NB4 (cell line): ENCODE results near the gene LCAT.
A peak's percentile ranks its signal among the peaks of the same experiment; 100 is the strongest.

Source experiments
- DNase-seq: peaks from one replicate; pipeline ENCODE4 v3.0.0; 2010; ENCODE audit warnings: low read depth
- H3K4me3 ChIP-seq: one replicate; pipeline ENCODE4 v1.5.1; 2011; ENCODE audit warnings: mild to moderate bottlenecking, low read depth, low read length, moderate library complexity
- MYC ChIP-seq: IDR thresholded peaks from 2 replicates; pipeline ENCODE4 v1.6.1; 2011; ENCODE audit warnings: low read depth, low read length
- POLR2A ChIP-seq: IDR thresholded peaks from 2 replicates; pipeline ENCODE4 v1.6.1; 2011; ENCODE audit warnings: mild to moderate bottlenecking; ENCODE audit not compliant: insufficient read length; ENCODE audit errors: extremely low read depth
- TF ChIP-seq, protein P1 (sequence below): IDR thresholded peaks from one replicate; pipeline ENCODE4 v1.5.1; 2012; ENCODE audit warnings: low read depth, low read length
- TF ChIP-seq, protein P2 (sequence below): IDR thresholded peaks from 2 replicates; pipeline ENCODE4 v1.6.1; 2011; ENCODE audit warnings: low read depth, low read length

LCAT gene

DNA sequence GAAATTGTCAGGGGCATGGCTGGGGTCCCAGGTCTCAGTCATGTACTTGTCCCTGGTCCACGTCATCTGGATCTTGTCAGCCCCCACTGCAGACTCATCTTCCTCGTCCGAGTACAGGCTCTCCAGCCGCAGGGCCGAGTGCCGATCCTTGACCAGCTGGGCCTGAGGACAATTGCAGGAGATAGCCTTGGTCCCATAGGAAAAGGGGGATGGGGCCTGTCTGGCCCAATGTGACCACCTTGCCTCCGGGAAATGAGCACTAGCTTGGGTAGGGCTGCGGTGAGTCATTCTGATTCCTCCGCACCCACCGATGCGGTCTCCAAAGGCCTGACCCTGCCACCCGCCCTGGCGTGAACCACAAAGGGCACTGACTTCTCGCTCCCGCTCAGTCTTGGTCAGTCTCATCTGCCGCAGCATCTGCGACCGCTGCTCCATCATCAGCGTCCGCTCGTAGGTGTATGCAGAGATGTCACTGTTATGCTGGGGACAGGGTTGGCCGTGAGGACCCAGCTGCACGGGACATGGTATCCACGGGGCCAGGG lies 1.5 kb upstream of the LCAT start:
- DNase-seq, result no peak
- TF ChIP-seq, protein P1, sequence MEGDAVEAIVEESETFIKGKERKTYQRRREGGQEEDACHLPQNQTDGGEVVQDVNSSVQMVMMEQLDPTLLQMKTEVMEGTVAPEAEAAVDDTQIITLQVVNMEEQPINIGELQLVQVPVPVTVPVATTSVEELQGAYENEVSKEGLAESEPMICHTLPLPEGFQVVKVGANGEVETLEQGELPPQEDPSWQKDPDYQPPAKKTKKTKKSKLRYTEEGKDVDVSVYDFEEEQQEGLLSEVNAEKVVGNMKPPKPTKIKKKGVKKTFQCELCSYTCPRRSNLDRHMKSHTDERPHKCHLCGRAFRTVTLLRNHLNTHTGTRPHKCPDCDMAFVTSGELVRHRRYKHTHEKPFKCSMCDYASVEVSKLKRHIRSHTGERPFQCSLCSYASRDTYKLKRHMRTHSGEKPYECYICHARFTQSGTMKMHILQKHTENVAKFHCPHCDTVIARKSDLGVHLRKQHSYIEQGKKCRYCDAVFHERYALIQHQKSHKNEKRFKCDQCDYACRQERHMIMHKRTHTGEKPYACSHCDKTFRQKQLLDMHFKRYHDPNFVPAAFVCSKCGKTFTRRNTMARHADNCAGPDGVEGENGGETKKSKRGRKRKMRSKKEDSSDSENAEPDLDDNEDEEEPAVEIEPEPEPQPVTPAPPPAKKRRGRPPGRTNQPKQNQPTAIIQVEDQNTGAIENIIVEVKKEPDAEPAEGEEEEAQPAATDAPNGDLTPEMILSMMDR, result no peak
- no peak for TF ChIP-seq POLR2A
- TF ChIP-seq, protein P2, sequence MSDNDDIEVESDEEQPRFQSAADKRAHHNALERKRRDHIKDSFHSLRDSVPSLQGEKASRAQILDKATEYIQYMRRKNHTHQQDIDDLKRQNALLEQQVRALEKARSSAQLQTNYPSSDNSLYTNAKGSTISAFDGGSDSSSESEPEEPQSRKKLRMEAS, result no peak
- TF ChIP-seq MYC, result no peak
- no peak overlapping the region for H3K4me3 ChIP-seq

DNA sequence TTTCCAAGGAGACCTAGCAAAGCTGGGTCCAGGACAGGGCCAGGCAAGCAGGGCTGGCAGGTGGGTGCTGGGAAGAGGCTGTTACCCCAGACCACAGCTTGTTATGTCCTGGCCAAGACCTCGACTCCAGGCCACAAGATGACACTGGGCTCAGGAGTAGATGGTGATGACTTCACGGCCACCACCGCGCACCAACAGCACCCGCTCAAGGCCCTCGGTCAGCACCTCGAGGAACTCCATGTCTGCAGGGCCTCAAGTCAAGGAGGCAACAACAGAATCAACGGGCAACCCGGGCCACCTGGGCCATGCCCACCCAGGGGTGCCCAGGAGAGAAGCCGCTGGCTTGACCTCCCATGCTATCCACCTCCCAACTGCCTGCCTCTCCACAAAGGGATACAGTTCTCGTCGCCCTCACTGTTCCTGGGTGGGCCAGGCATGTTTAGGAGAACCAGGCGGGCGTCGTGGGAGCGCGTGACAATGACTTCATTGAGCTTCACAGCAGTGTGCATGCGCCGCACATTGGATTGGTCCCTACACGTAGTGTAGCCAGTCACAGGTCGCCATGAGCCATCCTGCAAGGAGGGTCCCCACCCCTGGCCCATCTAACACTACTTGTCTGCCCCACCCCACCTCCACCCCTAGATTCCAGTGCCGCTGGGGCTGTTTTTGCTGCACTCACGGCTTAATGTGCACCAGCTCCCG lies 921 bp upstream of the LCAT start:
- no peak for DNase-seq
- no peak overlapping the region for H3K4me3 ChIP-seq
- TF ChIP-seq, protein P2, result no peak
- TF ChIP-seq MYC (no peak), POLR2A (no peak)
- TF ChIP-seq, protein P1, result no peak

DNA sequence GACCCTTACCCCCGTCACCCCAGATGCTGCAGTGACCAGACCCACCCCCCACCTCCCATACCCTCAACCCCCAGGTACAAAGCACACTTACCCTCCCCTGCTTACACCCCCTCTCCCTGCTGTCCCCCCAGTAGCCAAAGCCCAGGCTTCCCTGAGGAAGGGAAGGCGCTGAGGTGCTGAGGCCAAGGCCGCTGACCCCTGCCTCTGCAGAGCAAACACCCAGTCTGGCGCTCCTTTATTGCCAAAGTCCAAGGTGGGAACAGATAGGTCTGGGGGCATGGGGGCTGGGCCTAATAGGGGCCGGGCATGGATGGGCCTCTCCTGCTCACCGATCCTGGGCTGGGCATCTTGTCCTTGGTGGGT lies 683 bp downstream of the LCAT start:
- H3K4me3 ChIP-seq, result no peak overlapping the region
- TF ChIP-seq POLR2A (no peak), MYC (no peak)
- TF ChIP-seq, protein P1, result no peak
- TF ChIP-seq, protein P2, result no peak
- DNase-seq, result no peak

DNA sequence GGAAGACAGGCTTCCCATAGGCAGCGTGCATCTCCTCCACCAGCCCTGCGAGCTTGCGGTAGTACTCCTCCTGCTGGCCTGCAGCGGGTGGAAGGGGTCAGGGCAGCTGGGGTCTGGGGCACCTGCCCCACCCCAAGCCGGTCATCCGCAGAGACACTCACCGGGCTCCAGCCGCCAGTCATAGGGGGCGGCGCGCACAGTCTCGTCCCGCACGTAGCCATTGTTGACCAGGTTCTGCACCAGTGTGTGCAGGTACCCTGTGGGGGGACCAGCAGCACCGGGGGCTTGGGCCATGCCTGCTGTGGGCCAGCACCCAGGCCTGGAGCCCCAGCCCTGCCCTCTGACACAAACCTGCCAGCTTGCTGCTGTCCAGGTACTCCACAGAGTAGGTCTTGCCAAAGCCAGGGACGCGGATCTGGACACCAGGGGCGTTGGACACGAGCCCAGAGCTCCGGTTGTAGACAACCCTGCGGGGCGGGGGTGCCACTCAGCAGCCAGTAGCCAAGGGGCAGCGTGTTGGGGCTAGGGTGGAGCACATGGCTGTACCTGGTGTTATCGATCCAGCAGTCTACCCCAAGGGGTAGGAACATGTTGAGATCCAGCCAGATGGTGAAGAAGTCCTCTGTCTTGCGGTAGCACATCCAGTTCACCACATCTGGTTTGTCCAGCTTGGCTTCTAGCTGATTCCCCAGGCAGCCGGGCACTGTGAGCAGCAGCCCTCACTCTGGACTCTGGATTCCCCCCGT lies 1.2 kb downstream of the LCAT start:
- TF ChIP-seq POLR2A (no peak), MYC (no peak)
- TF ChIP-seq, protein P1, result no peak
- TF ChIP-seq, protein P2, result no peak
- no peak for DNase-seq
- H3K4me3 ChIP-seq, result no peak overlapping the region

DNA sequence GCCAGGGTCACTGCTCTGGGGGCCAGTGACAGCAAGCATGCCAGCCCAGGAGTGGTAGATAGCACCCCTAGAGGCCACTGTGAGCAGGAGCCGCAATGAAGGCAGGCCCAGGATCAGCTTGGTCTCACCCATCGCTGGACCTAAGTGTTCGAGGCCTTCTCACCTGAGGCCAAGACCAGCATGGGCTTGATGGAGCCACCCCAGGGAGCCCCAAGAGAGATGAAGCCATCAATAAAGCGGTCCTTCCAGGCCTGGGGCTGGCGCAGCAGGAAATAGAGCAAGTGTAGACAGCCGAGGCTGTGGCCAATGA lies 1.8 kb downstream of the LCAT start:
- H3K4me3 ChIP-seq, result no peak overlapping the region
- TF ChIP-seq MYC (no peak), POLR2A (no peak)
- TF ChIP-seq, protein P2, result no peak
- TF ChIP-seq, protein P1, result peak; percentile 92
- peak; percentile 68 for DNase-seq
